HCT116 (cell line): Measurements from ENCODE around the gene C22orf39. TPM values are rescaled to one million over a fixed set of nuclear protein-coding genes. Genes with fewer than 3 reads are reported as not detected.

Experiments used
- ATAC-seq: fragments of 200-7000 bp; cut with Tn5 transposase; 2 replicates; pipeline ENCODE4 v1.9.1; 2020; ENCODE audit warnings: mild to moderate bottlenecking, moderate library complexity
- BruUV-seq: library from RNA; stranded (reverse); fragments of 400-500 nt; replicated peaks from 2 replicates; lab custom pipeline; 2021; lab: Mats Ljungman, UMichigan
- CTCF ChIA-PET: fragments of 300-600 bp; sonication (Branson Sonifier 250); formaldehyde crosslinking; loops from one replicate; lab custom pipeline; 2021; ENCODE audit warnings: antibody characterized with exemption; lab: Charles Lee
- POLR2A ChIA-PET: fragments of 300-600, 350-600 bp; sonication (Branson Sonifier 250); formaldehyde crosslinking; loops from one replicate; lab custom pipeline; 2021; ENCODE audit warnings: antibody characterized with exemption; lab: Charles Lee
- RAD21 ChIA-PET, 2 experiments: fragments of 300-600 bp; sonication (Branson Sonifier 250); formaldehyde crosslinking; loops; one replicate each; lab custom pipeline; 2023; ENCODE audit warnings: low total read pairs in 2 of 2; ENCODE audit not compliant: uncharacterized antibody in 2 of 2, unreplicated experiment in 2 of 2, low non-redundant PET in 1 of 2; lab: Charles Lee
- DNase-seq: peaks from one replicate; pipeline ENCODE4 v3.0.0-alpha.2; 2010; ENCODE audit warnings: low read depth, low spot score
- H2AFZ ChIP-seq: fragments of 200-600 bp; shearing (Covaris generic), sonication (generic); 2 replicates; pipeline ENCODE4 v1.6.1; 2017; ENCODE audit warnings: low read depth, mixed run types, mixed read lengths, antibody characterized with exemption, low read length; ENCODE audit not compliant: poor library complexity, severe bottlenecking
- H3K27ac ChIP-seq: 2 replicates; pipeline ENCODE4 v1.5.1; 2012; ENCODE audit warnings: low read depth, low read length
- H3K27me3 ChIP-seq: fragments of 200-600 bp; sonication (generic); 2 replicates; pipeline ENCODE4 v1.6.1; 2016; ENCODE audit warnings: mixed run types, low read length, mixed read lengths; ENCODE audit not compliant: insufficient read depth
- H3K36me3 ChIP-seq, 2 experiments: fragments of 200-500 bp in 1 of 2; fragments of 200-600 bp in 1 of 2; sonication (Bioruptor generic) in 1 of 2; sonication (generic) in 1 of 2; 2 replicates each; pipeline versions ENCODE4 v1.5.1 to v1.6.1; 2014 to 2016; ENCODE audit warnings: low read length in 2 of 2, inconsistent platforms in 1 of 2, mixed read lengths in 1 of 2, mixed run types in 1 of 2; ENCODE audit not compliant: insufficient read depth in 2 of 2, control insufficient read depth in 1 of 2
- H3K4me1 ChIP-seq, 2 experiments: fragments of 200-600 bp in 1 of 2; sonication (generic) in 1 of 2; 2 replicates each; pipeline versions ENCODE4 v1.5.1 to v1.6.1; 2012 to 2017; ENCODE audit warnings: low read length in 2 of 2, inconsistent platforms in 1 of 2, mild to moderate bottlenecking in 1 of 2, mixed read lengths in 1 of 2, mixed run types in 1 of 2, moderate library complexity in 1 of 2; ENCODE audit not compliant: insufficient read depth in 2 of 2, control insufficient read depth in 1 of 2
- H3K4me2 ChIP-seq: fragments of 200-600 bp; sonication (generic); 2 replicates; pipeline ENCODE4 v1.6.1; 2017; ENCODE audit warnings: mixed run types, low read length, mixed read lengths
- H3K4me3 ChIP-seq, 2 experiments: fragments of 200-600 bp in 1 of 2; sonication (generic) in 1 of 2; replicated peaks in 1 of 2; 2 replicates each; pipeline ENCODE4 v1.5.1; 2011 to 2016; ENCODE audit warnings: low read length in 2 of 2, control low read depth in 1 of 2, low read depth in 1 of 2, mild to moderate bottlenecking in 1 of 2, mixed read lengths in 1 of 2, mixed run types in 1 of 2
- H3K79me2 ChIP-seq: fragments of 200-600 bp; sonication (generic); 2 replicates; pipeline ENCODE4 v1.6.1; 2017; ENCODE audit warnings: mild to moderate bottlenecking, mixed run types, low read length, moderate library complexity, mixed read lengths; ENCODE audit not compliant: insufficient read depth
- H3K9ac ChIP-seq: fragments of 200-600 bp; sonication (generic); 2 replicates; pipeline ENCODE4 v1.6.1; 2016; ENCODE audit warnings: low read length, mixed read lengths
- H3K9me2 ChIP-seq: fragments of 200-600 bp; sonication (generic), shearing (Covaris generic); 2 replicates; pipeline ENCODE4 v1.6.1; 2017; ENCODE audit warnings: mixed run types, mild to moderate bottlenecking, moderate library complexity; ENCODE audit not compliant: insufficient read depth
- H3K9me3 ChIP-seq, 2 experiments: fragments of 200-500 bp in 1 of 2; fragments of 200-600 bp in 1 of 2; sonication (Bioruptor generic) in 1 of 2; sonication (generic) in 1 of 2; 2 replicates each; pipeline ENCODE4 v1.6.1; 2014 to 2017; ENCODE audit warnings: low read length in 2 of 2, mixed read lengths in 2 of 2, inconsistent platforms in 1 of 2, low read depth in 1 of 2, mild to moderate bottlenecking in 1 of 2, mixed run types in 1 of 2, moderate library complexity in 1 of 2; ENCODE audit not compliant: control insufficient read depth in 1 of 2, insufficient read depth in 1 of 2
- H4K20me1 ChIP-seq: fragments of 200-600 bp; sonication (generic), shearing (Covaris generic); 2 replicates; pipeline ENCODE4 v1.6.1; 2017; ENCODE audit warnings: mixed run types, mild to moderate bottlenecking, moderate library complexity; ENCODE audit not compliant: insufficient read depth
- CBX3 ChIP-seq: IDR thresholded peaks from 2 replicates; pipeline ENCODE4 v1.6.1; 2012; ENCODE audit warnings: low read depth
- CTCF ChIP-seq, 3 experiments: fragments of 200-600 bp in 1 of 3; sonication (generic) in 1 of 3; IDR thresholded peaks in 2 of 3; conservative IDR thresholded peaks in 1 of 3; 2 replicates each; pipeline ENCODE4 v1.5.1; 2012 to 2017; ENCODE audit warnings: low read depth in 2 of 3, low read length in 2 of 3, antibody characterized with exemption in 1 of 3, borderline replicate concordance in 1 of 3, control low read depth in 1 of 3, mild to moderate bottlenecking in 1 of 3, mixed read lengths in 1 of 3, mixed run types in 1 of 3, moderate library complexity in 1 of 3; ENCODE audit not compliant: insufficient read depth in 1 of 3
- EGR1 ChIP-seq: IDR thresholded peaks from 2 replicates; pipeline ENCODE4 v1.6.1; 2012; ENCODE audit warnings: low read depth
- ELF1 ChIP-seq: IDR thresholded peaks from 2 replicates; pipeline ENCODE4 v1.6.1; 2012; ENCODE audit warnings: low read depth, borderline replicate concordance
- POLR2A ChIP-seq: IDR thresholded peaks from 2 replicates; pipeline ENCODE4 v1.7.0; 2011; ENCODE audit warnings: borderline replicate concordance; ENCODE audit not compliant: insufficient read depth, insufficient read length; ENCODE audit errors: extremely low read depth
- RAD21 ChIP-seq: IDR thresholded peaks from 2 replicates; pipeline ENCODE4 v1.6.1; 2012; ENCODE audit warnings: low read depth, mild to moderate bottlenecking
- REST ChIP-seq: IDR thresholded peaks from 2 replicates; pipeline ENCODE4 v1.6.1; 2012; ENCODE audit warnings: low read depth
- SIN3A ChIP-seq: IDR thresholded peaks from 2 replicates; pipeline ENCODE4 v1.6.1; 2012; ENCODE audit warnings: low read depth
- SP1 ChIP-seq: IDR thresholded peaks from 2 replicates; pipeline ENCODE4 v1.6.1; 2012; ENCODE audit warnings: low read depth
- TCF7L2 ChIP-seq: IDR thresholded peaks from 2 replicates; pipeline ENCODE4 v1.7.0; 2011; ENCODE audit warnings: borderline replicate concordance, inconsistent platforms; ENCODE audit not compliant: insufficient read depth, insufficient read length; ENCODE audit errors: extremely low read depth
- intact Hi-C: fragments of 100-400 bp; cut with micrococcal nuclease; formaldehyde crosslinking; loops from 2 replicates; pipeline ENCODE4 v1.10.0; 2022
- total RNA-seq: library from RNA; stranded (reverse); gene quantifications from one replicate; pipeline ENCODE4 v1.2.1, GENCODE V29; 2021; ENCODE audit not compliant: unreplicated experiment
- TF ChIP-seq, protein P1 (sequence below): IDR thresholded peaks from 2 replicates; pipeline ENCODE4 v1.6.1; 2012

The C22orf39 gene
- total RNA-seq, 1 experiment from 2014 or later, result 17.7 TPM

GRCh38 chr22:19453718-19454117, 6.2 kb upstream of the C22orf39 start:
- no peak for TF ChIP-seq REST
- TF ChIP-seq ELF1, result no peak
- TF ChIP-seq CTCF (IDR thresholded peaks at IDR 0.05 in 2 of 3, conservative IDR thresholded peaks at IDR 0.05 in 1 of 3; ENCODE audit: borderline replicate concordance in 1 of 3, insufficient read depth in 1 of 3, low read depth in 2 of 3, low read length in 2 of 3), result no peak
- TF ChIP-seq EGR1, result no peak
- TF ChIP-seq SP1, result no peak
- no peak for TF ChIP-seq TCF7L2
- TF ChIP-seq, protein P1, sequence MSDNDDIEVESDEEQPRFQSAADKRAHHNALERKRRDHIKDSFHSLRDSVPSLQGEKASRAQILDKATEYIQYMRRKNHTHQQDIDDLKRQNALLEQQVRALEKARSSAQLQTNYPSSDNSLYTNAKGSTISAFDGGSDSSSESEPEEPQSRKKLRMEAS, result no peak
- no peak for TF ChIP-seq RAD21
- TF ChIP-seq POLR2A, result no peak
- TF ChIP-seq SIN3A, result no peak
- no peak for TF ChIP-seq CBX3
- Histone ChIP-seq H3K9me3 (no peaks in the 10 kb centered on the region), H3K4me3 (no peak overlapping the region), H3K36me3 (peaks cover 47 to 51% of the 10 kb centered on the region in 2 experiments), H3K27ac (no peak overlapping the region), H3K27me3 (no peaks in the 10 kb centered on the region), H3K9me2 (no peaks in the 10 kb centered on the region), H2AFZ (no peak overlapping the region), H3K4me2 (no peak overlapping the region), H4K20me1 (no peaks in the 10 kb centered on the region), H3K9ac (no peak overlapping the region), H3K79me2 (peaks cover 3% of the 10 kb centered on the region; the same call in 1 of the 2 replicates), H3K4me1 (no peaks in the 10 kb centered on the region)
- intact Hi-C loops, result no loop called here
- no TSS peak for BruUV-seq
- RAD21 ChIA-PET, result no interaction called here
- DNase-seq (no peak), ATAC-seq (no peak)
- POLR2A ChIA-PET, result no interaction called here
- CTCF ChIA-PET, result interaction anchor here (1.4 kb wide), 1 partner anchor 21 kb away, joined by 3 read pairs; no protein-coding TSS in a partner anchor
